ENCODE results near the gene IFI35. TPM values are rescaled to one million over a fixed set of nuclear protein-coding genes. Genes with fewer than 3 reads are reported as not detected.

The IFI35 gene
- total and polyA plus RNA-seq, 9 donors = 4.5 to 11.1 (median 6.9) TPM

GRCh38 chr17:43014020-43014648 lies 7.5 kb downstream of the IFI35 start:
- H3K9me3 ChIP-seq (replicated peaks; ENCODE audit: control insufficient read depth, low read depth, low read length) = no peaks in the 10 kb centered on the region
- H3K27me3 ChIP-seq (ENCODE audit: control insufficient read depth, insufficient read depth, low read length) = no peaks in the 10 kb centered on the region
- peaks cover 58% of the 10 kb centered on the region for H3K36me3 ChIP-seq (ENCODE audit: control insufficient read depth, insufficient read depth, low read length)
- WGBS (ENCODE audit: insufficient coverage) = 78% methylated on average over 8 of the region's 12 CpGs
- H3K27ac ChIP-seq (ENCODE audit: low read length) = peak overlapping the region; percentile 72
- DNase-seq = no peak
- no peak overlapping the region for H3K4me3 ChIP-seq (ENCODE audit: low read length)
- peaks cover 24% of the 10 kb centered on the region for H3K4me1 ChIP-seq (ENCODE audit: control insufficient read depth, insufficient read depth, low read length)

GRCh38 chr17:43014649-43015542 lies 8.3 kb downstream of the IFI35 start:
- H3K27ac ChIP-seq (ENCODE audit: low read length) = peak overlapping the region; percentile 72
- H3K4me3 ChIP-seq (ENCODE audit: low read length) = no peak overlapping the region
- WGBS (ENCODE audit: insufficient coverage) = 50% methylated on average over 1 of the region's 8 CpGs
- peak; percentile 35 for DNase-seq
- no peaks in the 10 kb centered on the region for H3K9me3 ChIP-seq (replicated peaks; ENCODE audit: control insufficient read depth, low read depth, low read length)
- peaks cover 61% of the 10 kb centered on the region for H3K36me3 ChIP-seq (ENCODE audit: control insufficient read depth, insufficient read depth, low read length)
- peaks cover 32% of the 10 kb centered on the region for H3K4me1 ChIP-seq (ENCODE audit: control insufficient read depth, insufficient read depth, low read length)
- H3K27me3 ChIP-seq (ENCODE audit: control insufficient read depth, insufficient read depth, low read length) = no peaks in the 10 kb centered on the region

GRCh38 chr17:43015579-43015978 lies 9.0 kb downstream of the IFI35 start:
- no peak overlapping the region for H3K4me3 ChIP-seq (ENCODE audit: low read length)
- WGBS (ENCODE audit: insufficient coverage) = 44% methylated on average over 3 of the region's 9 CpGs
- peak overlapping the region; percentile 72 for H3K27ac ChIP-seq (ENCODE audit: low read length)
- no peak for DNase-seq
- H3K27me3 ChIP-seq (ENCODE audit: control insufficient read depth, insufficient read depth, low read length) = no peaks in the 10 kb centered on the region
- H3K4me1 ChIP-seq (ENCODE audit: control insufficient read depth, insufficient read depth, low read length) = peaks cover 38% of the 10 kb centered on the region
- no peaks in the 10 kb centered on the region for H3K9me3 ChIP-seq (replicated peaks; ENCODE audit: control insufficient read depth, low read depth, low read length)
- H3K36me3 ChIP-seq (ENCODE audit: control insufficient read depth, insufficient read depth, low read length) = peaks cover 64% of the 10 kb centered on the region

GRCh38 chr17:43016216-43016615 lies 9.6 kb downstream of the IFI35 start:
- Histone ChIP-seq H3K27ac (ENCODE audit: low read length) (no peak overlapping the region), H3K4me1 (ENCODE audit: control insufficient read depth, insufficient read depth, low read length) (peaks cover 43% of the 10 kb centered on the region), H3K4me3 (ENCODE audit: low read length) (no peak overlapping the region), H3K9me3 (replicated peaks; ENCODE audit: control insufficient read depth, low read depth, low read length) (no peaks in the 10 kb centered on the region), H3K27me3 (ENCODE audit: control insufficient read depth, insufficient read depth, low read length) (no peaks in the 10 kb centered on the region), H3K36me3 (ENCODE audit: control insufficient read depth, insufficient read depth, low read length) (peaks cover 64% of the 10 kb centered on the region)
- WGBS (ENCODE audit: insufficient coverage) = 88% methylated on average over 6 of the region's 7 CpGs
- no peak for DNase-seq

GRCh38 chr17:43018008-43018853 lies 11.6 kb downstream of the IFI35 start:
- Histone ChIP-seq H3K9me3 (replicated peaks; ENCODE audit: control insufficient read depth, low read depth, low read length) (no peaks in the 10 kb centered on the region), H3K4me1 (ENCODE audit: control insufficient read depth, insufficient read depth, low read length) (peaks cover 46% of the 10 kb centered on the region), H3K4me3 (ENCODE audit: low read length) (no peak overlapping the region), H3K27me3 (ENCODE audit: control insufficient read depth, insufficient read depth, low read length) (no peaks in the 10 kb centered on the region), H3K36me3 (ENCODE audit: control insufficient read depth, insufficient read depth, low read length) (peaks cover 52% of the 10 kb centered on the region), H3K27ac (ENCODE audit: low read length) (no peak overlapping the region)
- 55% methylated on average over 16 of the region's 19 CpGs for WGBS (ENCODE audit: insufficient coverage)
- DNase-seq = no peak

GRCh38 chr17:43018932-43019331 lies 12.3 kb downstream of the IFI35 start:
- Histone ChIP-seq H3K9me3 (replicated peaks; ENCODE audit: control insufficient read depth, low read depth, low read length) (no peaks in the 10 kb centered on the region), H3K27me3 (ENCODE audit: control insufficient read depth, insufficient read depth, low read length) (no peaks in the 10 kb centered on the region), H3K4me3 (ENCODE audit: low read length) (no peak overlapping the region), H3K36me3 (ENCODE audit: control insufficient read depth, insufficient read depth, low read length) (peaks cover 45% of the 10 kb centered on the region), H3K27ac (ENCODE audit: low read length) (peak overlapping the region; percentile 67), H3K4me1 (ENCODE audit: control insufficient read depth, insufficient read depth, low read length) (peaks cover 46% of the 10 kb centered on the region)
- DNase-seq = no peak
- no CpG with 5 or more reads among the region's 4 CpGs for WGBS (ENCODE audit: insufficient coverage)

GRCh38 chr17:43019418-43019817 lies 12.8 kb downstream of the IFI35 start:
- DNase-seq = peak; percentile 43
- Histone ChIP-seq H3K36me3 (ENCODE audit: control insufficient read depth, insufficient read depth, low read length) (peaks cover 40% of the 10 kb centered on the region), H3K27ac (ENCODE audit: low read length) (peak overlapping the region; percentile 67), H3K9me3 (replicated peaks; ENCODE audit: control insufficient read depth, low read depth, low read length) (no peaks in the 10 kb centered on the region), H3K27me3 (ENCODE audit: control insufficient read depth, insufficient read depth, low read length) (no peaks in the 10 kb centered on the region), H3K4me3 (ENCODE audit: low read length) (no peak overlapping the region), H3K4me1 (ENCODE audit: control insufficient read depth, insufficient read depth, low read length) (peaks cover 48% of the 10 kb centered on the region)
- WGBS (ENCODE audit: insufficient coverage) = 45% methylated on average over 3 of the region's 7 CpGs

GRCh38 chr17:43020030-43020621 lies 13.5 kb downstream of the IFI35 start:
- DNase-seq = peak; percentile 76
- Histone ChIP-seq H3K36me3 (ENCODE audit: control insufficient read depth, insufficient read depth, low read length) (peaks cover 33% of the 10 kb centered on the region), H3K27me3 (ENCODE audit: control insufficient read depth, insufficient read depth, low read length) (no peaks in the 10 kb centered on the region), H3K9me3 (replicated peaks; ENCODE audit: control insufficient read depth, low read depth, low read length) (no peaks in the 10 kb centered on the region), H3K4me3 (ENCODE audit: low read length) (no peak overlapping the region), H3K4me1 (ENCODE audit: control insufficient read depth, insufficient read depth, low read length) (peaks cover 46% of the 10 kb centered on the region), H3K27ac (ENCODE audit: low read length) (peak overlapping the region; percentile 67)
- WGBS (ENCODE audit: insufficient coverage) = 27% methylated on average over 2 of the region's 6 CpGs

GRCh38 chr17:43020789-43021740 lies 14.5 kb downstream of the IFI35 start:
- Histone ChIP-seq H3K4me3 (ENCODE audit: low read length) (peak overlapping the region; percentile 96), H3K36me3 (ENCODE audit: control insufficient read depth, insufficient read depth, low read length) (peaks cover 25% of the 10 kb centered on the region), H3K27ac (ENCODE audit: low read length) (peak overlapping the region; percentile 84), H3K27me3 (ENCODE audit: control insufficient read depth, insufficient read depth, low read length) (peaks cover 2% of the 10 kb centered on the region), H3K9me3 (replicated peaks; ENCODE audit: control insufficient read depth, low read depth, low read length) (no peaks in the 10 kb centered on the region), H3K4me1 (ENCODE audit: control insufficient read depth, insufficient read depth, low read length) (peaks cover 37% of the 10 kb centered on the region)
- DNase-seq = peak; percentile 83
- 0% methylated on average over 1 of the region's 40 CpGs for WGBS (ENCODE audit: insufficient coverage)

Measured in muscle of leg (tissue), 11 donors.